Kasumi-1 (cell line): Measurements from ENCODE around the gene POLN.
"Not testable (repeated sequence)": the region's sequence is repeated elsewhere in the genome, so short reads cannot be mapped to it uniquely, and the experiment has no call there.

Experiments used
- DNase-seq, 2 experiments: peaks; one replicate each; lab custom pipeline; 2025; lab: John Stamatoyannopoulos, UW

Gene POLN

DNA sequence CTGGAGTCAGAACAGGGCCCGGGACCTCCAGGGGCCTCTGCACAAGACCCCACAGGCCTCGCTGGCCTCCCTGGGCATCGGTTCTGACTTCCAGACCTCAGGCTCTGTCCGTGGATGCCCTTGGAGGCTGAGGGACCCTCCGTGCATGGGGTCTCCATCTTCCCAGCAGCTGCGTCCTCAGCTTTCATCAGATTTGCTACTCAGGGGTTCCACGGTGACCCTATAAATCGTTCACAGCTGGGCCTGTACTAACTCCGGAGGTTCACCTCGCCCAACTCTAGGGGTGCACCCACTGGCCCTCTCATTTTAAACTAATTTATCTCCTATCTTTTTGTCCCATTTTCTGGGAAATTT, 33.1 kb upstream of the POLN start:
- DNase-seq, result not testable (repeated sequence)

DNA sequence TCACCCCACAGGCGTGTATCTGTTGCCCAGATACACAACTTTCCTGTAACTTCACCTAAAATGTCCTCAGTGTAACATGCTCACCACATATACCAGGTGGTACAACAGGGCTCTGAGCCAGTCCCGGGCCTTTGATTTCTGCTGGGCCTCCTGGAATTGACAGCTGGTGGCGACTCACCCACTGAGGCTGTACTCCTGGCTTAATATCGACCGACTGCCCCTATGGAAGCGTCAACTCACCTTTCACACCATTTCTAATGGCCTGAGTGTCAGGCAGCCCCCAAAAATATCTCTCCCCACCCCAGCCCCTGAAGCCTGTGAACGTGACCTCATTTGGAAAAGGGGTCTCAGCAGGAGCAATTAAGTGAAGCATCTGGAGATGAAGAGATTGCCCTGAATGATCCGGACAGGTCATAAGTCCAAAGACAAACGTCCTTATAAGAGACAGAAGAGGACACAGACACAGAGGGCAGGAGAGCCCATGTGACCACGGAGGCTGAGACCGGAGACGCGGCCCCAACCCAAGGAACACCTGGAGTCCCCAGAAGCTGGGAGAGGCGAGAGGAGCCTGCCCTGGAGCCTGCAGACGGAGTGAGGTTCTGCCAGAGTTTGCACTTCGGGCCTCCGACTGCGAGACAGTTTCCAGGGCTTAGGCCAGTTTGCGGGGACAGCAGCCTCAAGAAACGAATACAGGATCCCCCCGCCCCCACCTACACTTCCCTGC, 32.6 kb upstream of the POLN start:
- no peak for DNase-seq

GRCh38 chr4:2273657-2274319, 31.9 kb upstream of the POLN start:
- no peak for DNase-seq

GRCh38 chr4:2273221-2273620, 31.3 kb upstream of the POLN start:
- no peak for DNase-seq

GRCh38 chr4:2272828-2273120, 30.9 kb upstream of the POLN start:
- DNase-seq, result no peak

DNA sequence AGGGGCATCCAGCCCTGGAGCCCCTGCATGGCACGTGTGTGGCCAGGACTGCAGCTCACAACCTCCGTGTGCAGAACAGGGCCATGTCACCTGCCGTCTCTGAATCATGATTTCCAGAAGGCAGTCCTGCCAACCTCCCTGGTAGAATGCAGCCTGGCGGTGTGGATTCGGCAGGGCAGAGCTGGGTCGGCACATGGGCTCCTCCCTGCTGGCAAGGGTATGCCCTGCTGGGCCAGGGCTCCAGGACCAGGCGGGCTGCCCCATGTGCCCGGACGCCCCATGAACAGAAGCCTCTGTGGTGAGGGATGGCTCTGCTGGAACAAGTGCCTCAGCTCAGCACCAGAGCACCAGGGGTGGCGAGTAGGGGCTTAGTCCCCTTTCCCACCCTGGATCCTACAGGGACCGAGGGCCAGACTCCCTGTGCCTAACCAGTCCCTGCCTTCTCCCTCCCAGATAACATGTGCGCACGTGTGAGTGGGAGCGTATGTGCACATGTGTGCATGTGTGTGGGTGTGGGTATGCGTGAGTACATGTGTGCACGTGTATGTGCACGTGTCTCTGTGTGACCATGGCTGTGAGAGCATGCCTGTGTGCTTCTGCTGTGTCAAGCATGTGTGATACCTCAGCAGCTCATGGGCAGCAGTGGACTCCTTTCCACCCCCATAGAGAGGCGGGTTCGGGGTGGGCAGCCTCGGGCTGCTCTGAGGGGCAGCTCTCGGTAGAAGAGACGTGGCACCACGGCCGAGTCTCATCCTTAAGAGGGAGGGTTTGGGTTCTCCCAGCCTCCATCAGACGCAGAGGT, 30.3 kb upstream of the POLN start:
- no peak for DNase-seq

GRCh38 chr4:2271279-2272025, 29.5 kb upstream of the POLN start:
- DNase-seq, result no peak

DNA sequence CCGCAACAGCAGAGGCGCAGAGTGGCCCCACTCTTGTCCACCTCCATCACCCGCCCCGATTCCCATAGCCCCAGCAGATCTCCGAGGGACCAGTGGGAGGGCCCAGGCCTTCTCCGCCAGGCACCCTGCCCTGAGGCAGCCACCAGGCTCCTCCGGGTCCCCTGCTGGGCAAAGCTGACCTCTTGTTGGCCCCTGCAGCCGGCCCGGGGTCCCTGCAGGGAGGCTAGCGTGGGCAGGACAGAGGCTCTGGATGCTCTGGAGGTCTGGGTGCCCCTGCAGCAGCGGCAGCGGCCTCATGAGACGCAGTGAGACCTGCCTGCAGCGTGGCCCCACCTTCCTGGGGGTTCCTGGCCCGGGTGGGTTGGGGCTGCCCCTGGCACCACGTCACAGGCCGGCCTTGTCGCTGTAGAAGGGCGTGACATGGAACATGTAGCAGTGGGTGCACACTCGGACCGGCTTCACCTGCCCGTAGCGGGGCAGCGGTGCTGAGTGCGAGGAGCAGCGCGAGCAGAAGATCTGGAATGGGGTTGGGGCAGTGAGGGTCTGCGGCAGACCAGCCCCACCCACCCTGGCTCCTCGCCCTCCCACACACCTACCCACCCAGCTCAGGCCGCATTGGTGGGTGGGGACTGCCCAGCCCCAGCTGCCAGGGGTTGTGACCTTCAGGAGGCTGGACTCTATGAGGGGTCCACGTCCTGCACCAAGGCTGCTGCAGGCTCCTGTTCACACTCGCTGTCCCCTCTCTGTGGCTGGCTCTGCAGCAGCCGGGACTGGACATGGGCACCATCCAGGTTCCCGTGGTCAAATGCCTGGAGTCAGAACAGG, 28.6 kb upstream of the POLN start:
- DNase-seq, result no peak

DNA sequence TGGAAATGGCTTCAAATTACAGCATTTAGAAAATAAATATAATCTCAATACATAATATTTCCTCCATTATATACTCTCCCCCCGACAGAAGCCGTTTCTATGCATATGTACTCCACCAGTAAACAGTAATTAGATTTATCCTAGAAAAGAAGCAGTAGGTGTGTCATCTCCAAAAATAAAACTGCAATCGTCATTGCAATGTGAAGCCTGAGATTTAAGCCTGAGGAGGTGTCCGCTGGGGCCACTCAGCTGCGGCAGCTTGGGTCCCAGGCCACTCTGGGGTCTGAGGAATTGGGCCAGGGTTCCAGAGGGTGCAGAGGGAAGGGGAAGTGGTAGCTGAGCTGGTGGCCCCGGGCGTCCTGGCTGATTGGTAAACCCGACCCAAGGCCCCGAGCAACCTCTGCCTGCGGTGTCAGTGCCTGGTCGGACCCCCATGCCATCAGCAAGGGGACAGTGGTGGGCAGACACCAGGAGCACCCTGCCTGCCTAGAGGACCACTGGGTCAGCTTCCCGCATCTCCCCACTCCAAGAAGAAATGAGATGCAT, 27.8 kb upstream of the POLN start:
- no peak for DNase-seq

DNA sequence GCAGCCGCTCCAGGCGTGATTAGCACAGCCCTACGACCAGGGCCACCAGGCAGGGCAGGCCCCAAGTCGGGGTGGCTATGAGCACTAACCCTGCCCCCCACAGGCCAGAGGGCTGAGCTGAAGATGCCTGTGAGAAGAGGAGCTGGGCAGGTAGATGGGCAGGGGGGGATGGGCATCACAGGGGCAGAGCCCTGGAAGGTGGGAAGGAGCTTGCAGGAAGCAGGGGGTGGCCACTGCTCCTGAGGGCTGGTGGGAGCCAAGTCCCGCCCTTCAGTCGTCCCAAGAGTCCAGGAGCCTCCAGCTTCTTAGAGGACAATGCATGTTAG, 27.2 kb upstream of the POLN start:
- no peak for DNase-seq

DNA sequence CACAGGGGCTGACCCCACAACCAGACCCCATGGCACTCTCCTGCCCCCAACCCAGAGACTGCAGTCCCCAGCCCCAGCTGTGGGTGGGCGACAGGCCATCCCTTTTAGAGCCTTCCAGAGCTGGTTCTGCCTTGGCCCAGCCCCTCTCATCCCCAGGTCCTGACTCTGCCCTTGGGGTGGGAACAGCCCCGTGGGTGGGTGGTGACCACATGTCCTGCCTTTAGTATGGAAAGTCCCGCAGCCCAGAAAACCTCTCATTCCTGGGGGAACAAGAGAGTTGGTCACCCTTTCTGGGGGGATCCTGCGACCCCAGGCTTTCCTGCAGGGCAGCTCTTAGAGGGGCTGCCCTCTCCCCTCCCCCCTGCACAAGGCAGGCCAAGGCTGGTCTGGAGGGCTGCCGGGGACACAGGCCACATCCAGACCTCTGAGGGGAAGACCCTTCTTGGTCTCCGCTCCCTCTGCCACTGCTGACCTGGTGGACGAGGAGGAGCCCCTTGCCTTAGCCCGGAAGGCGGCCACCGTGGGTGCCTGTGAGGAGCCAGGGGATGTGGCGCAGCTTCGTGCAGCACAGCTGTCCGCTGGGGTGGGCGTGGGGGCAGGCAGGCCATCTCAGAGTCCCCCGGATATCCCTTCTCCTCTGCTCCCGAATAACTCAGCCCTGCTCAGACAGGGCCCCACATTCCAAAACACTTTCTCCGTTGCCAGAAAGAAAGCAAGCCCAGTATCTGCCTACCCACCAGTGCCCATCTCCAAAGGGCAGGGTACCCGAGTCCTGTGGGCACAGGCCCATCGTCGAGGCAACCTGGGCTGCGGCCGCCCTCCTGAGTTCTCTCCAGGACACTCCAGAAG, 26.7 kb upstream of the POLN start:
- no peak for DNase-seq

GRCh38 chr4:2267841-2268240, 25.9 kb upstream of the POLN start:
- no peak for DNase-seq

GRCh38 chr4:2267320-2267811, 25.4 kb upstream of the POLN start:
- DNase-seq, result no peak

- no peak for DNase-seq
Observed at GRCh38 chr4:2266821-2267220, 24.9 kb upstream of the POLN start.

DNA sequence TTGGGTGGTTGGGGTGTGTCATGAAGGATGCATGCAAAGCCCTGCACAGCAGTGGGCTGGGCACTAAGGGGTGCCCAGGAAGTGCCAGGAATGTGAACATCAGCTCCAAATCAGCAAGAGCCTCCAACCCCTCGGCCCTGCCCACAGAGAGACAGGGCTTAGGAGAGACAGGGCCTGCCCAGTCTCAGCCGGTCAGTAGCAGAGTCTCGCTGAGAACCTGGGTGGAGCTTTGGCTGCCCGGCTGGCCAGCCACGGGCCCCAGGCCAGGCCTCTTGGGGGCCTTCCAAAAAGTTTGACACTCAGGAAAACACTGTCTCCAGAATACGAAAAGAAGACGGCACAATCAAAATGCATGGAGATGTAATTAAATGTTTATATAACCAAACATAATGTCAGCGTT, 24.3 kb upstream of the POLN start:
- DNase-seq, result no peak

- DNase-seq, result no peak
Observed at GRCh38 chr4:2265113-2266110, 23.5 kb upstream of the POLN start.

- DNase-seq, result no peak
Observed at GRCh38 chr4:2264481-2265041, 22.6 kb upstream of the POLN start.

DNA sequence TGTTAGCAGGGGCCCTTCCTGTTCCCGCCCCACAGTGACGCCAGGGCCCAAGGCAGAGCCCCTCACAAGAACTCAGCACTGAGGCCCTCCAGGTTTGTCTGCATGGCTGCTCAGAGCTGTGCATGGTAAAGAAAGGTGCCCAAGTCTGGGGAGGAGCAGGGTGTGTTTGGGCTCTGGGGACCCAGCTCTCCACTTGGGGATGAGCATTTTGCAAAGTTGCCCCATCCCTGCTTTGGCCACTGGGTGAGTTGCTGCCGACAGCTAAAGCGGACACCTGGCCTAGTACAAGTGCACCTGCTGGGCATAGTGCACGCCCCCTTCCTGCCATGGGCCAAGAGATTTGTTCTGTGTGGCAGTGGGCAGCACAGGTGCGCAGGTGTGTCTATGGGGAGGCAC, 22.0 kb upstream of the POLN start:
- no peak for DNase-seq

DNA sequence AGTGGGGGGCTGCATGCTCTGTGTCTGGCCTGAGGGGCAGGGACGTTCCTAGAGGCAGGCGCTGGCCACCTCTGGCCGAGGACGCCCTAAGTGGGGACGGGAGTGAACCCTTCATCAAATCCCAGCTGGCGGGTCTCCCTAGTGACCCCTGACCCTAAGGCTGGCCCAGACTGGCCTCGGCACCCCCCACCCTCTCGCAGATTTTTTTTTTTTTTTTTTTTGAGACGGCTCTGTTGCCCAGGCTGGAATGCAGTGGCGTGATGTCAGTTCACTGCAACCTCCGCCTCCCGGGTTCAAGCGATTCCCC, 21.0 kb upstream of the POLN start:
- no peak for DNase-seq
